SIG-M5 treated with dmso at 0.1 percent for 504 hours (cell line): ENCODE results near the gene PAXIP1.
A peak's percentile ranks its signal among the peaks of the same experiment; 100 is the strongest.

Experiments
- DNase-seq: peaks from one replicate; lab custom pipeline; 2025; ENCODE audit not compliant: unreplicated experiment; lab: John Stamatoyannopoulos, UW

PAXIP1 gene

GRCh38 chr7:154997840-154998370 lies 5.0 kb downstream of the PAXIP1 start:
- no peak for DNase-seq

GRCh38 chr7:154996756-154997155 lies 6.2 kb downstream of the PAXIP1 start:
- no peak for DNase-seq

GRCh38 chr7:154996101-154996500 lies 6.8 kb downstream of the PAXIP1 start:
- DNase-seq = no peak

- no peak for DNase-seq
Observed at GRCh38 chr7:154994996-154995395, 7.9 kb downstream of the PAXIP1 start.

- DNase-seq = no peak
Observed at GRCh38 chr7:154990964-154991540, 11.9 kb downstream of the PAXIP1 start.

GRCh38 chr7:154987571-154987970 lies 15.4 kb downstream of the PAXIP1 start:
- DNase-seq = no peak

GRCh38 chr7:154986200-154986945 lies 16.6 kb downstream of the PAXIP1 start:
- no peak for DNase-seq

GRCh38 chr7:154985230-154985629 lies 17.7 kb downstream of the PAXIP1 start:
- DNase-seq = no peak

GRCh38 chr7:154984601-154985188 lies 18.2 kb downstream of the PAXIP1 start:
- no peak for DNase-seq

- no peak for DNase-seq
Observed at GRCh38 chr7:154978017-154978416, 24.9 kb downstream of the PAXIP1 start.

GRCh38 chr7:154977250-154977649 lies 25.7 kb downstream of the PAXIP1 start:
- DNase-seq = no peak

- DNase-seq = no peak
Observed at GRCh38 chr7:154976844-154977243, 26.1 kb downstream of the PAXIP1 start.

- no peak for DNase-seq
Observed at GRCh38 chr7:154975984-154976383, 26.9 kb downstream of the PAXIP1 start.

GRCh38 chr7:154973381-154973780 lies 29.5 kb downstream of the PAXIP1 start:
- DNase-seq = no peak

GRCh38 chr7:154968336-154969001 lies 34.5 kb downstream of the PAXIP1 start:
- DNase-seq = no peak

- no peak for DNase-seq
Observed at GRCh38 chr7:154967401-154967955, 35.4 kb downstream of the PAXIP1 start.

- no peak for DNase-seq
Observed at GRCh38 chr7:154965014-154965413, 37.9 kb downstream of the PAXIP1 start.

GRCh38 chr7:154960063-154960790 lies 42.7 kb downstream of the PAXIP1 start:
- no peak for DNase-seq

GRCh38 chr7:154956427-154956826 lies 46.5 kb downstream of the PAXIP1 start:
- no peak for DNase-seq

- peak; percentile 32 for DNase-seq
Observed at GRCh38 chr7:154953006-154953684, 49.8 kb downstream of the PAXIP1 start.
